Breast epithelium (tissue), 4 donors: ENCODE results near the gene CCDC47. TPM values are rescaled to one million over a fixed set of nuclear protein-coding genes. Genes with fewer than 3 reads are reported as not detected.

Experiments
- DNase-seq, 2 donors: peaks; one replicate each; pipeline ENCODE4 v3.0.0-alpha.2; 2019; ENCODE audit warnings: low spot score in 2 of 2
- H3K27ac ChIP-seq, 2 donors: fragments of 200-600 bp; sonication (generic) in 1 of 2; one replicate each; pipeline ENCODE4 v1.5.1; 2016 to 2019; ENCODE audit warnings: mild to moderate bottlenecking in 1 of 2
- H3K27me3 ChIP-seq, 2 donors: fragments of 200-600 bp; sonication (generic) in 1 of 2; one replicate each; pipeline versions ENCODE4 v1.5.1 to v1.6.0; 2017 to 2019; ENCODE audit warnings: control low read depth in 1 of 2, mild to moderate bottlenecking in 1 of 2
- H3K36me3 ChIP-seq: fragments of 200-600 bp; one replicate; pipeline ENCODE4 v1.5.1; 2019
- H3K4me1 ChIP-seq, 2 donors: fragments of 200-600 bp; sonication (generic); one replicate each; pipeline ENCODE4 v1.5.1; 2016 to 2019; ENCODE audit warnings: control low read depth in 1 of 2
- H3K4me3 ChIP-seq, 3 donors: fragments of 200-600 bp; sonication (generic); 1 replicate in 2 of 3; 2 replicates in 1 of 3; pipeline ENCODE4 v1.5.1; 2016 to 2019; ENCODE audit warnings: mild to moderate bottlenecking in 3 of 3, moderate library complexity in 2 of 3
- H3K9me3 ChIP-seq, 2 donors: fragments of 200-600 bp; sonication (generic) in 1 of 2; one replicate each; pipeline ENCODE4 v1.5.1; 2016 to 2019; ENCODE audit warnings: control low read depth in 1 of 2
- POLR2A ChIP-seq: fragments of 450-650 bp; IDR thresholded peaks from one replicate; pipeline ENCODE4 v1.6.1; 2016; ENCODE audit warnings: antibody characterized with exemption, mild to moderate bottlenecking, moderate library complexity
- POLR2AphosphoS5 ChIP-seq, 3 donors: sonication (generic); formaldehyde crosslinking; IDR thresholded peaks; one replicate each; pipeline ENCODE4 v1.6.1; 2017; ENCODE audit warnings: antibody characterized with exemption in 3 of 3
- intact Hi-C: fragments of 100-400 bp; cut with DNase I; formaldehyde crosslinking; loops from one replicate; pipeline ENCODE4 v1.15.1; 2023; ENCODE audit warnings: low total_unique reads
- total RNA-seq, 3 donors: library from RNA; depleted of rRNA; stranded (reverse); fragments of >200 nt; gene quantifications; one replicate each; pipeline ENCODE4 v1.1.0, GENCODE V29; 2016
- TF ChIP-seq, protein P1 (sequence below), 3 donors: fragments of 450-650 bp; IDR thresholded peaks; one replicate each; pipeline ENCODE4 v1.5.1; 2016 to 2017; ENCODE audit warnings: antibody characterized with exemption in 3 of 3, mild to moderate bottlenecking in 3 of 3, moderate library complexity in 3 of 3

Gene CCDC47
- total RNA-seq, 3 donors from 2014 or later, result 54.1 to 89.5 (median 81.7) TPM

DNA sequence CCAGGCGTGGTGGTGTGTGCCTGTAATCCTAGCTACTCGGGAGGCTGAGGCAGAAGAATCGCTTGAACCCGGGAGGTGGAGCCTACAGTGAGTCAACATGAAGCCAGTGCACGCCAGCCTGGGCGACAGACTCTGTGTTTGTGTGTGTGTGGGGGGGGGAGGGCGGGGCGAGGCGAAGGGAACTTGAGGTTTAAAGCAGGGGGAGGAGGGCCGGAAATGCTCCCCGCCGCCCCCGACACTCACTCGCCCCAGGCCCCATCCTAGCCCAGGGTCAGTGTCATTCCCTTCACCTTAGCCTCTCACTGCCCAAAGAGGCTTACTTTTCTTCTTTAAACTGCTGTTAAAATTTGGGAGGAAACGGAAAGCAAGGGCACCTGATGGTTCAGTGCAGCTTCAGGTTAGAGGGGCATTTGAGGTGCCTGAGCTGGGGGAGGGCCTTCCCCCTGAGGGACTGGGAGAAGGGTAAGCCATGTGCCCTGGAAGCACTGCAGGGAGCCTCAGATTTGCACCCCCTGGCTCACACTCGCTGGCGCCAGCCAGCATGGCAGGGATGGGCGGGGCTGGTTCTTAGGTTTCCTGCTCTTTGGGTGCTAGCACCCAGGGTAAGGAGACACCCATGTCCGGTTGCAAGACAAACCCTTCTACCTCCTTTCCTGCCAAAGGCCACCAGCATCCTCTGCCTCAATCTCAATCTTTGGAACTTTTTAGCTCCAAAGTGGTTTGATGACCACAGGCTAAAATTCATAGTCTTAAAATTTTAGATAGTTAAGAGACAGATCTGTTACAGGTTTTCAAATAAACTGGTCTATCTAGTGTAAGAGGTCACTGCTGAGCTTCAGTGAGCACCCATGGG, 71.3 kb downstream of the CCDC47 start:
- Histone ChIP-seq H3K4me1 (peaks cover 0 to 8% of the 10 kb centered on the region in 2 donors), H3K4me3 (peak overlapping the region in 1 of 3 donors; percentile 17), H3K27me3 (no peaks in the 10 kb centered on the region), H3K27ac (peak overlapping the region in 1 of 2 donors; percentile 12), H3K36me3 (no peaks in the 10 kb centered on the region), H3K9me3 (no peaks in the 10 kb centered on the region)
- TF ChIP-seq, protein P1, sequence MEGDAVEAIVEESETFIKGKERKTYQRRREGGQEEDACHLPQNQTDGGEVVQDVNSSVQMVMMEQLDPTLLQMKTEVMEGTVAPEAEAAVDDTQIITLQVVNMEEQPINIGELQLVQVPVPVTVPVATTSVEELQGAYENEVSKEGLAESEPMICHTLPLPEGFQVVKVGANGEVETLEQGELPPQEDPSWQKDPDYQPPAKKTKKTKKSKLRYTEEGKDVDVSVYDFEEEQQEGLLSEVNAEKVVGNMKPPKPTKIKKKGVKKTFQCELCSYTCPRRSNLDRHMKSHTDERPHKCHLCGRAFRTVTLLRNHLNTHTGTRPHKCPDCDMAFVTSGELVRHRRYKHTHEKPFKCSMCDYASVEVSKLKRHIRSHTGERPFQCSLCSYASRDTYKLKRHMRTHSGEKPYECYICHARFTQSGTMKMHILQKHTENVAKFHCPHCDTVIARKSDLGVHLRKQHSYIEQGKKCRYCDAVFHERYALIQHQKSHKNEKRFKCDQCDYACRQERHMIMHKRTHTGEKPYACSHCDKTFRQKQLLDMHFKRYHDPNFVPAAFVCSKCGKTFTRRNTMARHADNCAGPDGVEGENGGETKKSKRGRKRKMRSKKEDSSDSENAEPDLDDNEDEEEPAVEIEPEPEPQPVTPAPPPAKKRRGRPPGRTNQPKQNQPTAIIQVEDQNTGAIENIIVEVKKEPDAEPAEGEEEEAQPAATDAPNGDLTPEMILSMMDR (IDR thresholded peaks at IDR 0.05), result no peak
- no peak for TF ChIP-seq POLR2A
- no peak for TF ChIP-seq POLR2AphosphoS5 (IDR thresholded peaks at IDR 0.05)
- DNase-seq, result no peak
- intact Hi-C loops, result loop anchor here (1.0 to 5.0 kb wide), 2 partner anchors 71 to 320 kb away; partner anchors contain the start of gene CCDC47

DNA sequence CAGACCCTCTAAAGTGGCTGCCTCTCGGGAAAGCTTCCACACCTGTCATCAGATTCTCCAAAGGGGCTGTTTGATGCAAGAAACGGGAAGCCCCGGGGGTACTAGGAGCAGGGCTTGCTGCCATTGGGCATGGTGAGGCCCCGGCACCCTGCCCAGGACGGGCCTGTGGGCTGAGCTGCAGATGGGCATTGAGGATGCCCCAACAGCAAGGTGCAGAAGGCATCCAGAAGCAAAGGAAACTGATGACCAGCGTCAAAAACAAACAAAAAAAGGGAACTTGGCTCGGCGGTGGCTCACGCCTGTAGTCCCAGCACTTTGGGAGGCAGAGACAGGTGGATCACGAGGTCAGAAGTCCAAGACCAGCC, 72.0 kb downstream of the CCDC47 start:
- TF ChIP-seq, protein P1 (IDR thresholded peaks at IDR 0.05), result no peak
- TF ChIP-seq POLR2A (no peak), POLR2AphosphoS5 (IDR thresholded peaks at IDR 0.05) (no peak)
- Histone ChIP-seq H3K4me1 (peaks cover 0 to 8% of the 10 kb centered on the region in 2 donors), H3K9me3 (no peaks in the 10 kb centered on the region), H3K36me3 (no peaks in the 10 kb centered on the region), H3K27ac (peak overlapping the region; percentile 0 to 52), H3K4me3 (peak overlapping the region; percentile 54 to 69 (median 68)), H3K27me3 (no peaks in the 10 kb centered on the region)
- intact Hi-C loops, result loop anchor here (1.0 to 5.0 kb wide), 2 partner anchors 72 to 319 kb away; partner anchors contain the start of gene CCDC47
- no peak for DNase-seq

DNA sequence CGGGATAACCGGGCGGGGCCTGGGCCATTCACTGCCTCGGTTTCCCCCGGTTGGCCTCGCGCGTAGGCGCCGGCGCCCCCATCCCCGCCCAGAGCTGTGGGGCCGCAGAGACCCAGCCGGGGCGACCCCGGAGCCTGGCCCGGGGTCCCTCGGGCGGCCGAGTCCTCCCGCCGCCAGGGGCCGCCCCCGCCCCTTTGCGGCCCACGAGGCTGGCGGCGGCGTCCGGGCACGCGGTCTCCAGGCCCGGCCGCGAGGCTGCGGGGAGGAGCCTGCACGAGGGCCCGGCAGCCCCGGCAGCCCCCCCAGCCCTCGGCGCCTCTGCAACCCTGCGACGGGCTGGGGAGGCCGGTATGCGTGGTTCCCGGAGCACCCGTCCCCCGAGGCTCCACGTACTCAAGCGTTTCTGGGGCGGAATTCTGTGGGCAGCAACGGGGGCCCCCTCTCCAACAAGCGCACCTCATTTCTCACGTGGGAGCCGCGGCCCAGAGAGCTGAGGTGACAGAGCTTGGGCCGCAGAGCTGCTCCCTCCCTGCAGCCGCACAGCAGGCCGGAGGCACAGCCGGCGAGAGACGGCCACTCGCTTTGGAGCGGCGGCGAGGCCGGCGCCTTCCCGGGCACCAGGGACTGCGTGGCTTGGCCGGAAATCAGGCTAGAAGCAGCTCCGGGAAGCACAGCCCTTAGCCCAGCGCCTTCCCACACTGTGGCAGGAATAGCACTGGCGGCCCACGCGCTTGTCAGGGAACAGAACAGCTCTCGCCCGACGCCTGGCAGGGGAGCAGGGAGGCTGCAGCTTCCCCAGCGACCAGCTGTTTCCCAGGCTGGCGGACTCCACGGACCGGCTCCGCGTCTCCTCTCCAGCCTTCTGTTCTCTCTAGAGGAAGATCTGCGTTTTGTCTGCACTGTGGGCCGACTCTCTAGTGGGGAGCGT, 72.6 kb downstream of the CCDC47 start:
- TF ChIP-seq, protein P1 (IDR thresholded peaks at IDR 0.05), result no peak
- TF ChIP-seq POLR2AphosphoS5 (IDR thresholded peaks at IDR 0.05) (peak in 1 of 3 donors; percentile 47), POLR2A (no peak)
- peak overlapping the region; percentile 5 to 52 for H3K27ac ChIP-seq
- H3K9me3 ChIP-seq, result no peaks in the 10 kb centered on the region
- H3K27me3 ChIP-seq, result no peaks in the 10 kb centered on the region
- H3K36me3 ChIP-seq, result no peaks in the 10 kb centered on the region
- H3K4me1 ChIP-seq, result peaks cover 0 to 8% of the 10 kb centered on the region in 2 donors
- no peak for DNase-seq
- peak overlapping the region; percentile 54 to 69 (median 68) for H3K4me3 ChIP-seq
- intact Hi-C loops, result loop anchor here (1.0 to 5.0 kb wide), 2 partner anchors 73 to 318 kb away; partner anchors contain the start of gene CCDC47

DNA sequence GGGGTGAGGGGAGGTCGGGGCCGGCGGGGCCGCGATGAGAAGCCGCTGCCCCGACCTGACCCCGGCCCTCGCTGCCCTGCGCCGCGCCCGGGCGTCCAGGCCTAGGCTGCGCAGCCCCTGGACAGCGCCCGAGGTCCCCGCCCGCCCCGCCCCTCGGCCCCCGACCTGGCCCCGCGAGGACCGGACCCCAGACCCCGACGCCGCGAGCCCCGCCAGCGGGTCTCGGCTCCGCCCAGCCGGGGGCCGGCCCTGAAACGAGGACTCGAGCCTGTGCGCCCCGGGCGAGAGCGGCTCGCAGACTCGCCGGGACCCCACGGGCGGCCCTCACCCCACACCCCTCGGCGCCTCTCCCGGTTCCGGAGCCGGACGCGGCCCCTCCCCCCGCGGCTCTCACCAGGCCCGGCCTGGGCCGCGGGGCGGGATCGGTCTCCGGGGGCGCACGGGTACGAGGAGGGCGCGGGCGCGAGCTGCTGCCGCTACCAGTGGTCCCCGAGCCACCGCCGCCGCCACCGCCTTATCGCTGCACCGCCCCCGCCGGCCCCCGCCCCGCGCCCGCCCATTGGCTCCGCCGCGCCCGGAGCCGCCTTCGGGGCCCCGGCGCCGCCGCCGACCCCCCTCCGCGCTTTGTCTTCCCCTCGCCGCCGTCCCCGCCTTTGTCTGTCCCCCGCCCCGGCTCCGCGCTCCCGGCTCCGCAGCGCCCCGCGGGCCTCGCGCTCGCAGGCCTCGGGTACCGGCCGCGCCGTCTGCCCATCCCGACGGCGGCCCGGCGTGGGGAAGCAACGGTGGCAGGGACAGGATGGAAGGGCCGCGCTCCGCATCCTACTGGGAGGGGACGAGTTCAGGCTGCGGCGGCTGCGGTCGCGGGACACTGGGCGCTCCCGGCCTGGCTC, 73.5 kb downstream of the CCDC47 start, which contains the start of gene LIMD2:
Gene LIMD2 (minus strand): TSS at position 488 of the 890 bp plus-strand sequence. CDS start 827 bp downstream, outside the sequence.
- Histone ChIP-seq H3K36me3 (no peaks in the 10 kb centered on the region), H3K4me3 (peak within 1 kb of the TSS; percentile 54 to 69 (median 68)), H3K9me3 (no peaks in the 10 kb centered on the region), H3K27ac (peak within 1 kb of the TSS; percentile 52 to 65), H3K27me3 (no peaks in the 10 kb centered on the region), H3K4me1 (peaks cover 0 to 8% of the 10 kb centered on the region in 2 donors)
- intact Hi-C loops, result loop anchor here (1.0 to 5.0 kb wide), 3 partner anchors 19 to 318 kb away; no protein-coding TSS in a partner anchor
- DNase-seq, result no peak
- TF ChIP-seq POLR2A (no peak), POLR2AphosphoS5 (IDR thresholded peaks at IDR 0.05) (no peak)
- TF ChIP-seq, protein P1 (IDR thresholded peaks at IDR 0.05), result no peak
